HG03095 (cell line): ENCODE data around the gene TSHZ2.
A peak's percentile ranks its signal among the peaks of the same experiment; 100 is the strongest.
"Not testable (repeated sequence)": the region's sequence is repeated elsewhere in the genome, so short reads cannot be mapped to it uniquely, and the experiment has no call there.

Experiments
- ATAC-seq: cut with Tn5 transposase; IDR thresholded peaks from one replicate; pipeline ENCODE4 v1.9.1; 2021; ENCODE audit warnings: moderate library complexity; ENCODE audit not compliant: unreplicated experiment

TSHZ2 gene

GRCh38 chr20:53399592-53400335 lies 427.6 kb downstream of the TSHZ2 start:
- no peak for ATAC-seq

GRCh38 chr20:53402233-53403005 lies 430.3 kb downstream of the TSHZ2 start:
- no peak for ATAC-seq

GRCh38 chr20:53403029-53403428 lies 430.9 kb downstream of the TSHZ2 start:
- ATAC-seq = no peak

GRCh38 chr20:53405139-53405538 lies 433.0 kb downstream of the TSHZ2 start:
- no peak for ATAC-seq

GRCh38 chr20:53406580-53406979 lies 434.4 kb downstream of the TSHZ2 start:
- no peak for ATAC-seq

GRCh38 chr20:53408691-53409446 lies 436.7 kb downstream of the TSHZ2 start:
- ATAC-seq = no peak

GRCh38 chr20:53409447-53409717 lies 437.2 kb downstream of the TSHZ2 start:
- no peak for ATAC-seq

GRCh38 chr20:53411129-53411528 lies 439.0 kb downstream of the TSHZ2 start:
- no peak for ATAC-seq

GRCh38 chr20:53411891-53412290 lies 439.7 kb downstream of the TSHZ2 start:
- no peak for ATAC-seq

- no peak for ATAC-seq
Observed at GRCh38 chr20:53412577-53413185, 440.5 kb downstream of the TSHZ2 start.

- peak; percentile 68 for ATAC-seq
Observed at GRCh38 chr20:53413186-53413631, 441.1 kb downstream of the TSHZ2 start.

- ATAC-seq = not testable (repeated sequence)
Observed at GRCh38 chr20:53413845-53414244, 441.7 kb downstream of the TSHZ2 start.

- ATAC-seq = no peak
Observed at GRCh38 chr20:53419693-53420460, 447.7 kb downstream of the TSHZ2 start.

- ATAC-seq = no peak
Observed at GRCh38 chr20:53421343-53421742, 449.2 kb downstream of the TSHZ2 start.

- no peak for ATAC-seq
Observed at GRCh38 chr20:53422039-53422438, 449.9 kb downstream of the TSHZ2 start.

- no peak for ATAC-seq
Observed at GRCh38 chr20:53423587-53424146, 451.5 kb downstream of the TSHZ2 start.

GRCh38 chr20:53425481-53425880 lies 453.3 kb downstream of the TSHZ2 start:
- no peak for ATAC-seq

- no peak for ATAC-seq
Observed at GRCh38 chr20:53425941-53426340, 453.8 kb downstream of the TSHZ2 start.

GRCh38 chr20:53426766-53427312 lies 454.7 kb downstream of the TSHZ2 start:
- ATAC-seq = no peak

- ATAC-seq = no peak
Observed at GRCh38 chr20:53427951-53428350, 455.8 kb downstream of the TSHZ2 start.
